ENCODE data around the gene SCAPER. TPM values are rescaled to one million over a fixed set of nuclear protein-coding genes. Genes with fewer than 3 reads are reported as not detected.

SCAPER gene
- total RNA-seq, 1 experiment from 2014 or later = 14.7 TPM

- no peak for DNase-seq (ENCODE audit: low read depth, low spot score)
- H3K9me3 ChIP-seq (ENCODE audit: control insufficient read depth in 1 of 2, insufficient read depth in 1 of 2, low read depth in 1 of 2, low read length in 2 of 2) = peaks cover 0 to 3% of the 10 kb centered on the region in 2 experiments; a peak in 1 of 4 replicates
- ATAC-seq = no peak
- H3K79me2 ChIP-seq (ENCODE audit: insufficient read depth, low read length) = no peaks in the 10 kb centered on the region
- no peaks in the 10 kb centered on the region for H4K20me1 ChIP-seq (ENCODE audit: insufficient read depth)
- H3K36me3 ChIP-seq (ENCODE audit: control insufficient read depth in 1 of 2, insufficient read depth in 2 of 2, low read length in 2 of 2) = no peaks in the 10 kb centered on the region
- no peak overlapping the region for H3K4me3 ChIP-seq (replicated peaks in 1 of 2; ENCODE audit: low read depth in 1 of 2, low read length in 2 of 2)
- no peak overlapping the region for H3K27ac ChIP-seq (ENCODE audit: low read depth, low read length)
- RAD21 ChIA-PET (ENCODE audit: low non-redundant PET in 1 of 2, low total read pairs in 2 of 2, uncharacterized antibody in 2 of 2, unreplicated experiment in 2 of 2) = no interaction called here
- CTCF ChIA-PET = no interaction called here
- BruUV-seq (replicated peaks) = no TSS peak
- TF ChIP-seq SP1 (IDR thresholded peaks at IDR 0.05; ENCODE audit: low read depth) = no peak
- intact Hi-C loops (cut with micrococcal nuclease) = no loop called here
- H3K9ac ChIP-seq (ENCODE audit: low read length) = no peak overlapping the region
- H3K27me3 ChIP-seq (ENCODE audit: insufficient read depth, low read length) = no peaks in the 10 kb centered on the region
- POLR2A ChIA-PET = no interaction called here
- H3K9me2 ChIP-seq (ENCODE audit: insufficient read depth) = no peaks in the 10 kb centered on the region
- H2AFZ ChIP-seq (ENCODE audit: low read depth, low read length, poor library complexity, severe bottlenecking) = no peak overlapping the region
- no peak overlapping the region for H3K4me2 ChIP-seq (ENCODE audit: low read length)
- peaks cover 0 to 5% of the 10 kb centered on the region in 2 experiments; a peak in 1 of 4 replicates for H3K4me1 ChIP-seq (ENCODE audit: control insufficient read depth in 1 of 2, insufficient read depth in 2 of 2, low read length in 2 of 2)
Measured at GRCh38 chr15:76585576-76585897, 319.6 kb downstream of the SCAPER start.

- RAD21 ChIA-PET (ENCODE audit: low non-redundant PET in 1 of 2, low total read pairs in 2 of 2, uncharacterized antibody in 2 of 2, unreplicated experiment in 2 of 2) = no interaction called here
- DNase-seq (ENCODE audit: low read depth, low spot score) (no peak), ATAC-seq (no peak)
- TF ChIP-seq TCF7L2 (IDR thresholded peaks at IDR 0.05; ENCODE audit: borderline replicate concordance, extremely low read depth, insufficient read depth, insufficient read length) (no peak), RAD21 (IDR thresholded peaks at IDR 0.05; ENCODE audit: low read depth) (no peak), CEBPB (IDR thresholded peaks at IDR 0.05; ENCODE audit: low read depth) (no peak), POLR2A (IDR thresholded peaks at IDR 0.05; ENCODE audit: borderline replicate concordance, extremely low read depth, insufficient read depth, insufficient read length) (no peak), ZFX (IDR thresholded peaks at IDR 0.05) (no peak), EZH2 (IDR thresholded peaks at IDR 0.05) (no peak), REST (IDR thresholded peaks at IDR 0.05; ENCODE audit: low read depth) (no peak), EGR1 (IDR thresholded peaks at IDR 0.05; ENCODE audit: low read depth) (no peak), JUND (IDR thresholded peaks at IDR 0.05) (no peak), YY1 (IDR thresholded peaks at IDR 0.05; ENCODE audit: extremely low read depth, insufficient replicate concordance, low read depth, low read length) (no peak), FOSL1 (IDR thresholded peaks at IDR 0.05; ENCODE audit: low read depth) (no peak), ATF3 (IDR thresholded peaks at IDR 0.05) (no peak), SIN3A (IDR thresholded peaks at IDR 0.05; ENCODE audit: low read depth) (no peak), CTCF (IDR thresholded peaks at IDR 0.05 in 2 of 3, conservative IDR thresholded peaks at IDR 0.05 in 1 of 3; ENCODE audit: borderline replicate concordance in 1 of 3, insufficient read depth in 1 of 3, low read depth in 2 of 3, low read length in 2 of 3) (no peak), ZNF274 (IDR thresholded peaks at IDR 0.05; ENCODE audit: low read depth, low read length) (no peak), SRF (IDR thresholded peaks at IDR 0.05; ENCODE audit: low read depth) (no peak)
Measured at GRCh38 chr15:76584868-76585575, 320.1 kb downstream of the SCAPER start.

More at GRCh38 chr15:76584868-76585575, 320.1 kb downstream of the SCAPER start:
- no peak overlapping the region for H2AFZ ChIP-seq (ENCODE audit: low read depth, low read length, poor library complexity, severe bottlenecking)
- H3K4me3 ChIP-seq (replicated peaks in 1 of 2; ENCODE audit: low read depth in 1 of 2, low read length in 2 of 2) = no peak overlapping the region
- no peaks in the 10 kb centered on the region for H3K36me3 ChIP-seq (ENCODE audit: control insufficient read depth in 1 of 2, insufficient read depth in 2 of 2, low read length in 2 of 2)
- ChIA-PET POLR2A (no interaction called here), CTCF (no interaction called here)
- no TSS peak for BruUV-seq (replicated peaks)
- no peak overlapping the region for H3K27ac ChIP-seq (ENCODE audit: low read depth, low read length)
- no peaks in the 10 kb centered on the region for H3K79me2 ChIP-seq (ENCODE audit: insufficient read depth, low read length)
- no peaks in the 10 kb centered on the region for H3K27me3 ChIP-seq (ENCODE audit: insufficient read depth, low read length)
- no peak overlapping the region for H3K4me2 ChIP-seq (ENCODE audit: low read length)
- H3K9ac ChIP-seq (ENCODE audit: low read length) = no peak overlapping the region
- H3K9me3 ChIP-seq (ENCODE audit: control insufficient read depth in 1 of 2, insufficient read depth in 1 of 2, low read depth in 1 of 2, low read length in 2 of 2) = peaks cover 0 to 3% of the 10 kb centered on the region in 2 experiments; a peak in 1 of 4 replicates
- intact Hi-C loops (cut with micrococcal nuclease) = no loop called here
- no peaks in the 10 kb centered on the region for H3K9me2 ChIP-seq (ENCODE audit: insufficient read depth)
- H4K20me1 ChIP-seq (ENCODE audit: insufficient read depth) = no peaks in the 10 kb centered on the region
- H3K4me1 ChIP-seq (ENCODE audit: control insufficient read depth in 1 of 2, insufficient read depth in 2 of 2, low read length in 2 of 2) = peaks cover 0 to 5% of the 10 kb centered on the region in 2 experiments; a peak in 1 of 4 replicates

Measured in HCT116 (cell line).